Subcutaneous adipose tissue (tissue), 4 donors: ENCODE data around the gene SF3A1. TPM values are rescaled to one million over a fixed set of nuclear protein-coding genes. Genes with fewer than 3 reads are reported as not detected.

Experiments
- CTCF ChIP-seq: fragments of 450-650 bp; IDR thresholded peaks from one replicate; pipeline ENCODE4 v1.5.1; 2016; ENCODE audit warnings: low read depth, mild to moderate bottlenecking, control low read depth, antibody characterized with exemption, moderate library complexity
- total RNA-seq, 4 donors: library from RNA; depleted of rRNA; stranded (reverse); fragments of >200 nt; gene quantifications; one replicate each; pipeline ENCODE4 v1.1.0, GENCODE V29; 2016

SF3A1 gene
- total RNA-seq, 4 donors from 2014 or later: 51.8 to 81.0 (median 67.4) TPM

GRCh38 chr22:30301995-30302809 lies 54.5 kb downstream of the SF3A1 start:
- TF ChIP-seq CTCF: no peak

DNA sequence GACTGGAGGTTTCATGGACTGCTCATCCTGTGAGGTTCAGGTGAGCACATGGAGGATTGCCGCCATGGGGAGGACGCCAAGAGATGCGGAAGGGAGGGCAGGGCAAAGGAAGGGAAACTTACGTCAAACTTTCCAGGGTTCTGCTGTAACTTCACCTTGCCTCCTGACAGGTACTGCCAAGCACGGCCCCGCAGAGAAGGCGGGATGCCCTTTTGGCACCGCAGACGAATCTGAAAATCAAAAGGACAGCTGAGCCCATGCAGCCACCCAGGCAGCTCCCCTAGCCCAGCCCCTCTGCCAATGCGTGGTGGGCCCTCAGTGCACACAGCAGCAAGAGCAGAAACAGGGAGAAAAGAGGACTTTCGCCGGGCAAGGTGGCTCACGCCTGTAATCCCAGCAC lies 57.4 kb downstream of the SF3A1 start:
- TF ChIP-seq CTCF: no peak

GRCh38 chr22:30297991-30298701 lies 58.5 kb downstream of the SF3A1 start:
- no peak for TF ChIP-seq CTCF

GRCh38 chr22:30297276-30297990 lies 59.3 kb downstream of the SF3A1 start:
- TF ChIP-seq CTCF: no peak

GRCh38 chr22:30296833-30297232 lies 59.9 kb downstream of the SF3A1 start:
- TF ChIP-seq CTCF: no peak

DNA sequence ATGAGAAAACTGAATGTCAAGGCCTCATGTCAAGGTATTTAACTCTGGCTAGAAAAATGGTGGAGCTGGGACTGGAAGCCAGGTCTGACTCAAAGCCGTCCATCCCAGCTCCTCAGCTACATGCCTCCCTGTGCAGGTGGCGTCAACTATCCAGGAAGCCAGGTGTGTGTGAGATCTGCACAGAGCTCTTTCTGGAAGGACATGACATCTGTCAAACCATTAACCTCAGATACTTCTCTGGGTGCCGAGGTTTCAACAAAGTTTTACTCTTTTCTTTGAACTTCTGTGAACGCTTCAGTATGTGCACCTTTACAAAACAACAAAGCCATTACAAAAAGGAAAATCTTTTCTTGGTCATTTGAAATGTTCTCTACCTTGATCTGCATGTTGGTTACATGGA lies 60.4 kb downstream of the SF3A1 start:
- no peak for TF ChIP-seq CTCF

DNA sequence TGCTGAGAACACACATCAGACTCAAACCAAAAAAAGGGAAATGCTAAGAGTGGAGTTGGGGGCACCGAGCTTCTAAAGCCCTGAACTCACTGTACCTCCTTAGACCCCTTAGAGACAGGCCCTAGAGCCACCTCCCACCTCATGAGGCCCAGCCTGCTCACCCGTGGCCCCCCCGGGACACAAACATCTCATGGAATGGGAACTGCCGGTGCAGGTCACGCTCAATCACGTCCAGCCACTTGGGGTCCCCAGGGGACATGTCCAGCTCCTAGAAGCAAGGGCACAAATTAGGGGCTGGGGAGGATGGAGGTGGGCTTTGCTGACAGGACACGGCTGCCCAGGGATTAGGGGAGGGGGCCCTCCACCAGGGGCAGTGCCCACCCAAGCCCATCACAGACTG lies 61.1 kb downstream of the SF3A1 start:
- TF ChIP-seq CTCF: no peak
